Vagina (tissue), 2 donors: Measurements from ENCODE around the gene USP40.

ENCODE experiments used
- CTCF ChIP-seq, 3 experiments: fragments of 450-650 bp in 2 of 3; fragments of 200-600 bp in 1 of 3; sonication (generic) in 1 of 3; IDR thresholded peaks; one replicate each; pipeline ENCODE4 v1.5.1; 2017 to 2019; ENCODE audit warnings: antibody characterized with exemption in 3 of 3, mild to moderate bottlenecking in 2 of 3, moderate library complexity in 2 of 3
- POLR2A ChIP-seq, 2 donors: fragments of 450-650 bp; IDR thresholded peaks; one replicate each; pipeline ENCODE4 v1.6.1; 2017; ENCODE audit warnings: antibody characterized with exemption in 2 of 2, mild to moderate bottlenecking in 2 of 2, moderate library complexity in 2 of 2
- POLR2AphosphoS5 ChIP-seq, 2 donors: sonication (generic); formaldehyde crosslinking; IDR thresholded peaks; one replicate each; pipeline ENCODE4 v1.9.0; 2017; ENCODE audit warnings: antibody characterized with exemption in 2 of 2, mild to moderate bottlenecking in 2 of 2, low read depth in 1 of 2; ENCODE audit not compliant: insufficient read depth in 1 of 2

GRCh38 chr2:233446606-233447305, 119.8 kb downstream of the USP40 start:
- no peak for TF ChIP-seq CTCF (IDR thresholded peaks at IDR 0.05)
- no peak for TF ChIP-seq POLR2AphosphoS5 (IDR thresholded peaks at IDR 0.05; ENCODE audit: insufficient read depth in 1 of 2, low read depth in 1 of 2)
- no peak for TF ChIP-seq POLR2A (IDR thresholded peaks at IDR 0.05)
